ENCODE results near the gene MED16.

- TF ChIP-seq POLR2A (IDR thresholded peaks at IDR 0.05) (no peak), POLR2AphosphoS5 (IDR thresholded peaks at IDR 0.05) (no peak)
Measured at GRCh38 chr19:896999-897398, 4.0 kb upstream of the MED16 start.
